ENCODE data around the gene MRPL22.
"Not testable (repeated sequence)": the region's sequence is repeated elsewhere in the genome, so short reads cannot be mapped to it uniquely, and the experiment has no call there.

GRCh38 chr5:154939387-154939786, 1.5 kb upstream of the MRPL22 start:
- not testable (repeated sequence) for TF ChIP-seq CTCF (conservative IDR thresholded peaks at IDR 0.05); EZH2 (IDR thresholded peaks at IDR 0.05; ENCODE audit: low read depth)

Measured in PC-9 (cell line).